GM19452 (cell line): ENCODE results near the gene DNAH9.
"Not testable (repeated sequence)": the region's sequence is repeated elsewhere in the genome, so short reads cannot be mapped to it uniquely, and the experiment has no call there.

Experiments used
- ATAC-seq: cut with Tn5 transposase; IDR thresholded peaks from one replicate; pipeline ENCODE4 v1.9.1; 2021; ENCODE audit not compliant: unreplicated experiment

DNAH9 gene

DNA sequence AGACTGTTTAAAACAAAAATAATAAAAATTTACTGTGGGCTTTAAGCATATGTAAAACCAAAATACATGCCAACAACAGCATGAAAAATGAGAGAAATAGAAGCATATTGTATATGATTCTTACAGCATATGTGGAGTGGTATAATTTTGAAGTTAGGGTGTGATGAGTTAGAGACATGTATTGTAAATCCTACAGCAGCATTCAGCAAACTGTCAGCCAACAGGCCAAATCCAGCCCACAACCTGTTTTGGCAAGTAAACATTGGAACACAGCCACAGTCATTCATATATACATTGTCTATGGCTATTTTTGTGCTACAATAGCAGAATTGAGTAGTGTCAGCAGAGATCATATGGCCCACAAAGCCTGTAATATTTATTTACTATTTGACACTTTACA lies 356.7 kb downstream of the DNAH9 start:
- no peak for ATAC-seq

DNA sequence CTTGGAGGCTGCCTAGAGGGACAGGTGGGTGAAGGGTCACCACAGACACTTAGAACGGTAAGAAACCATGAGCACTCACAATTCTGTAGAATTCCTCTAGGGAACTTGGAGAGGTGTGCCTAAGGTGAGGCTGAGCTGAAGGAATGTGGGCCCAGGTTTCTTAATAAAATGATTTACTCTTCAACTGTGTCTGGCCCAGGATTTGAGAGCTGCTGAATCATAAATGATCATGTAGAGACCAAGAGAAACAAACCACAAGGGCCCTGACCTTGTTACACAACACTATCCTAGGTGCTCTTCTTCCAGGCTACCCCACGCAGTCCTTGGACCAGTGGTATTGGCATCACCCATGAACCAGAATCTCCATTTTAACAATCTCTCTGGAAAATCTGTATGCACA lies 371.3 kb downstream of the DNAH9 start:
- ATAC-seq: no peak

GRCh38 chr17:11972741-11973140 lies 374.5 kb downstream of the DNAH9 start:
- ATAC-seq: not testable (repeated sequence)

DNA sequence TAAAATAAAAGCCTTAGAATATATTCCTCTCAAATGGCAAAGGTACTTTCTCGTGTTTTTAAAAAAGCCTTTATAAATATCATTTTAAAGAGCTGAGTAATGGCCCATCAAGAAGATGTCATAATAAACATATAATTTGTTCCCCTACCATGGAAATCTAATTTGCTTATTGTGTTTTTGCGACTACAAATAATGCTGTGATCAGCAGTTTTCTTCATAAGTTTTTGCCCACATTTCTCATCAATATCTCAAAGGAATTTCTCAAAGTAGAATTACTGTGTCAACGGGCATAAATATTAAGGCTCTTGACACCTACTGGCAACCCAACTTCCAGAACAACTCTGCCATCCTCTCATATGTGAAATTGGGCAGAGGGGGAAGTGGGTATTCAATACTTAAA lies 381.5 kb downstream of the DNAH9 start:
- no peak for ATAC-seq

- ATAC-seq: no peak
These were observed 382.5 kb downstream of the DNAH9 start for GRCh38 chr17:11980813-11981212.

- no peak for ATAC-seq
These were observed 383.6 kb downstream of the DNAH9 start for GRCh38 chr17:11981862-11982261.

GRCh38 chr17:11986179-11986941 lies 388.1 kb downstream of the DNAH9 start:
- no peak for ATAC-seq

- ATAC-seq: no peak
These were observed 388.7 kb downstream of the DNAH9 start for GRCh38 chr17:11986942-11987329.

- ATAC-seq: no peak
These were observed 392.2 kb downstream of the DNAH9 start for GRCh38 chr17:11990363-11990983.

- no peak for ATAC-seq
These were observed 393.2 kb downstream of the DNAH9 start for GRCh38 chr17:11991461-11991860.

GRCh38 chr17:11996722-11997146 lies 398.5 kb downstream of the DNAH9 start:
- peak; percentile 43 for ATAC-seq

DNA sequence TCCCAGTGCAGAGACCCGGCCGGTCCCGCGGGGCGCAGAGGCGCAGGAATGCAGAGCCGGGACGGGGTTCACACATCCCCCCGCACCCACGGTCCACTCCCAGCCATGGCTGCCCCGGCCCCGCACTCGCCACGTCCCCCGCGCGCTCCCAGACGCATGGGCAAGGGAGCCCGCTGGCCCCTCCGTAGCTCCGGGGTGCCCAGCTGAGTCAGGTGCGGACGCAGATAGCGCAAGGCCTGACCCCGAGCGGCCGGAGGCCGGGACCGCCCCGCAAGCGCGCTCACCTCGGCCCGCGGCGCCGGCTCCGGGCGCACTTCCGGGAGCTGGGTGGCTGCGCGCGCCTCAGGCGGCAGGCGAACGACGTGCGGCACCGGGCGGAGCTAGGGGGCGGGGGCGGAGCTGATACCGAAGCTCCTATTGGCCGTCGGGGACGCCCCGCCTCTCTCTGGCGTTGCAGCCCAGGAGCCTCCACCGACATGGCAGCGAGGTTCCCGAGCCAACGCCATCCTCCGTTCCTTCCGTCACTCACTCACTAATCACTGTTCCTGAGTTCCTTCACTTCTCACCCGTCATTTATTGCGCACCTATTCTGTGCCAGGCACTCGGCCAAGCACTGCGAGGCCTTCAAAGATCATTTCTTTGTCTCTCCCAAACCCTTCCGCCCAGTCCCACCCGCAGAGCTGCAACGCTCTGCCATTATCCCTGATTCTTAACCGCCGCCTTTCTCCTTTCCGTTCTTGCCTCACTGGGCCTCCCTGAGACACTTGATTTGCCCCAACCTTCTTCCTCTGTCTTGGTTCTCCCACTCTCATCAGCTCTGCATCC lies 399.1 kb downstream of the DNAH9 start, which contains the start of gene ZNF18:
ZNF18 (minus strand) TSS at position 329 of the 825 bp plus-strand sequence. CDS start 4,646 bp downstream, outside the sequence.
- peak; percentile 97 for ATAC-seq

DNA sequence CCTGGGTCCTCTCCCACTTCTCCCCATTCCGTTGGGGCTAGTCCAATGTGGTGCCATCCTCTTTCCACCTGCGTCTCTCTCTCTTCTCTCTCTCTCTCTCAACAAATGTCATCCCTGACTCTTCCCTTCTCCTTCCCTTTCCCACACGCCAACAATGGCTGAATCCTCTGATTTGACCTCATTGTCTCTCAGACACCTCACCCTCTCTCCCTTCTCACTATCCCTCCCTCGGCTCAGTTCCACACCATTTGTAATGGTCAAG lies 399.6 kb downstream of the DNAH9 start:
- no peak for ATAC-seq

GRCh38 chr17:11999696-12000095 lies 401.4 kb downstream of the DNAH9 start:
- ATAC-seq: no peak

GRCh38 chr17:12007466-12007865 lies 409.2 kb downstream of the DNAH9 start:
- ATAC-seq: no peak
